GM18951 (cell line): ENCODE measurements around the gene KIAA1210.

Experiments used
- POLR2A ChIP-seq: IDR thresholded peaks from 4 replicates; pipeline ENCODE4 v1.6.1; 2011; ENCODE audit warnings: mild to moderate bottlenecking; ENCODE audit not compliant: insufficient read length, insufficient read depth; ENCODE audit errors: extremely low read depth
- in situ Hi-C: fragments of 300-500 bp; cut with MboI; formaldehyde crosslinking; loops from one replicate; pipeline ENCODE4 v1.12.0; 2022; ENCODE audit warnings: low sequenced_read_pairs, mixed read lengths, inconsistent platforms; ENCODE audit not compliant: unreplicated experiment

KIAA1210 gene

GRCh38 chrX:119127650-119128049, at the start of gene KIAA1210:
Gene KIAA1210, minus strand, starts transcription at chrX:119127812. Its CDS starts 4,170 bp downstream, at chrX:119123642.
- in situ Hi-C loops = no loop called here
- no peak for TF ChIP-seq POLR2A

GRCh38 chrX:119177278-119177677, 49.7 kb upstream of the KIAA1210 start:
- no peak for TF ChIP-seq POLR2A
- in situ Hi-C loops = no loop called here

- TF ChIP-seq POLR2A = no peak
- in situ Hi-C loops = no loop called here
Measured at GRCh38 chrX:119174900-119175299, 47.3 kb upstream of the KIAA1210 start.

GRCh38 chrX:119168104-119168503, 40.5 kb upstream of the KIAA1210 start:
- in situ Hi-C loops = no loop called here
- TF ChIP-seq POLR2A = no peak

GRCh38 chrX:119158226-119158625, 30.6 kb upstream of the KIAA1210 start:
- TF ChIP-seq POLR2A = no peak
- in situ Hi-C loops = no loop called here

GRCh38 chrX:119156241-119156640, 28.6 kb upstream of the KIAA1210 start:
- no peak for TF ChIP-seq POLR2A
- in situ Hi-C loops = no loop called here

- in situ Hi-C loops = no loop called here
- TF ChIP-seq POLR2A = no peak
Measured at GRCh38 chrX:119155416-119156035, 27.9 kb upstream of the KIAA1210 start.

- in situ Hi-C loops = no loop called here
- TF ChIP-seq POLR2A = no peak
Measured at GRCh38 chrX:119151051-119151380, 23.4 kb upstream of the KIAA1210 start.

- in situ Hi-C loops = no loop called here
- no peak for TF ChIP-seq POLR2A
Measured at GRCh38 chrX:119150163-119151050, 22.8 kb upstream of the KIAA1210 start.

- in situ Hi-C loops = no loop called here
Measured at GRCh38 chrX:119147486-119147885, 19.9 kb upstream of the KIAA1210 start.

GRCh38 chrX:119145241-119145653, 17.6 kb upstream of the KIAA1210 start:
- no peak for TF ChIP-seq POLR2A
- in situ Hi-C loops = no loop called here

More at GRCh38 chrX:119147486-119147885, 19.9 kb upstream of the KIAA1210 start:
- TF ChIP-seq POLR2A = no peak

- in situ Hi-C loops = no loop called here
- TF ChIP-seq POLR2A = no peak
Measured at GRCh38 chrX:119134466-119134865, 6.9 kb upstream of the KIAA1210 start.

- in situ Hi-C loops = no loop called here
Measured at GRCh38 chrX:119132961-119133360, 5.3 kb upstream of the KIAA1210 start.

GRCh38 chrX:119132316-119132715, 4.7 kb upstream of the KIAA1210 start:
- in situ Hi-C loops = no loop called here
- TF ChIP-seq POLR2A = no peak

More at GRCh38 chrX:119132961-119133360, 5.3 kb upstream of the KIAA1210 start:
- TF ChIP-seq POLR2A = no peak
